Adrenal gland (tissue), 12 donors: ENCODE results near the gene NGFR. TPM values are rescaled to one million over a fixed set of nuclear protein-coding genes. Genes with fewer than 3 reads are reported as not detected.

ENCODE experiments used
- DNase-seq, 7 donors: peaks; one replicate each; pipeline ENCODE4 v3.0.0-alpha.2; 2019 to 2020
- H3K27ac ChIP-seq, 5 donors: fragments of 200-600 bp; sonication (generic) in 4 of 5; 1 replicate in 3 of 5; 2 replicates in 2 of 5; pipeline versions ENCODE4 v1.5.1 to v1.8.0; 2016 to 2020; ENCODE audit warnings: mild to moderate bottlenecking in 1 of 5
- H3K27me3 ChIP-seq: fragments of 200-600 bp; 2 replicates; pipeline ENCODE4 v1.8.0; 2021
- H3K36me3 ChIP-seq, 2 donors: fragments of 200-600 bp; replicated peaks in 1 of 2; 1 replicate in 1 of 2; 2 replicates in 1 of 2; pipeline versions ENCODE4 v1.5.1 to v1.8.0; 2018 to 2022
- H3K4me1 ChIP-seq, 2 donors: fragments of 200-600 bp; replicated peaks in 1 of 2; 1 replicate in 1 of 2; 2 replicates in 1 of 2; pipeline versions ENCODE4 v1.5.1 to v1.8.0; 2018 to 2021
- H3K4me3 ChIP-seq, 4 donors: fragments of 200-600 bp; sonication (generic) in 3 of 4; one replicate each; pipeline ENCODE4 v1.5.1; 2016 to 2018
- H3K9me3 ChIP-seq, 3 donors: fragments of 200-600 bp; sonication (generic) in 1 of 3; replicated peaks in 1 of 3; 1 replicate in 2 of 3; 2 replicates in 1 of 3; pipeline versions ENCODE4 v1.5.1 to v1.8.0; 2016 to 2021
- CTCF ChIP-seq, 6 experiments: fragments of 450-650 bp in 4 of 6; fragments of 200-600 bp in 2 of 6; sonication (generic) in 1 of 6; IDR thresholded peaks; 1 replicate in 5 of 6; 2 replicates in 1 of 6; pipeline versions ENCODE4 v1.5.1 to v1.8.0; 2016 to 2021; ENCODE audit warnings: antibody characterized with exemption in 6 of 6, mild to moderate bottlenecking in 2 of 6, moderate library complexity in 1 of 6
- POLR2A ChIP-seq, 2 donors: fragments of 450-650 bp; IDR thresholded peaks; one replicate each; pipeline ENCODE4 v1.6.1; 2017; ENCODE audit warnings: antibody characterized with exemption in 2 of 2, mild to moderate bottlenecking in 2 of 2, moderate library complexity in 1 of 2
- WGBS, 4 donors: extraction: QIAGEN DNeasy Blood & Tissue Kit in 2 of 4; methylation state at CpG; one replicate each; pipeline versions ENCODE4 v1.1.5 to v1.1.7; 2013 to 2017; 5-methylcytosine and 5-hydroxymethylcytosine counted together
- intact Hi-C, 2 donors: fragments of 100-400 bp; cut with DNase I; formaldehyde crosslinking; loops; one replicate each; pipeline versions ENCODE4 v1.14.1 to v1.15.0; 2022 to 2023
- polyA plus RNA-seq, 3 donors: library from polyadenylated mRNA; stranded (reverse); fragments of 200-250 nt in 2 of 3; fragments of 350-450 nt in 1 of 3; fragmentation: Illumina TruSeq in 1 of 3; extraction: RNeasy Lipid Tissue Mini Kit (QIAGEN cat#74804) in 1 of 3; gene quantifications; one replicate each; pipeline ENCODE4 v1.2.3, GENCODE V29; 2013 to 2014
- total RNA-seq, 9 donors: library from RNA; depleted of rRNA in 4 of 9; stranded (reverse); fragments of >200 nt in 4 of 9; fragments of 120-200 nt in 1 of 9; fragmentation: NEBNext Ultra II Directional in 1 of 9; extraction: Animal tissue kit (Norgen Biotek cat#: 25700) in 1 of 9; gene quantifications; one replicate each; pipeline versions ENCODE4 v1.1.0 to v1.2.4, GENCODE V29; 2013 to 2023
- donor health status: healthy with polysubstance abuse.
- donor health status: Bipolar disorder and iron deficiency.
- donor health status: DM: yes; HTN: yes; CAD: no.
- donor health status: DM: no; HTN: no; CAD: no.
- donor health status: DM: no; HTN: no; CAD: no.
- donor health status: DM: yes; HTN: yes; CAD: no.

The NGFR gene
- total and polyA plus RNA-seq, 12 donors = 4.2 to 77.8 (median 25.9) TPM

GRCh38 chr17:49523196-49523595 lies 28.1 kb downstream of the NGFR start:
- H3K4me1 ChIP-seq = no peaks in the 10 kb centered on the region
- no peak overlapping the region for H3K4me3 ChIP-seq
- 79 to 88% (median 85%) methylated on average over 5 of the region's 5 CpGs for WGBS, 4 donors
- peak in 1 of 7 donors; percentile 7 for DNase-seq
- no peaks in the 10 kb centered on the region for H3K27me3 ChIP-seq
- TF ChIP-seq CTCF (IDR thresholded peaks at IDR 0.05) (no peak), POLR2A (IDR thresholded peaks at IDR 0.05) (no peak)
- no peak overlapping the region for H3K27ac ChIP-seq
- H3K36me3 ChIP-seq = no peaks in the 10 kb centered on the region
- H3K9me3 ChIP-seq = no peaks in the 10 kb centered on the region
- intact Hi-C loops = no loop called here

- H3K27me3 ChIP-seq = no peaks in the 10 kb centered on the region
- H3K4me3 ChIP-seq = no peak overlapping the region
- intact Hi-C loops = no loop called here
- 73 to 89% (median 81%) methylated on average over 6 to 11 of the region's 11 CpGs for WGBS, 4 donors
- H3K27ac ChIP-seq = no peak overlapping the region
- no peaks in the 10 kb centered on the region for H3K9me3 ChIP-seq
- no peaks in the 10 kb centered on the region for H3K36me3 ChIP-seq
- peak in 1 of 7 donors; percentile 19 for DNase-seq
- no peaks in the 10 kb centered on the region for H3K4me1 ChIP-seq
- TF ChIP-seq CTCF (IDR thresholded peaks at IDR 0.05) (no peak), POLR2A (IDR thresholded peaks at IDR 0.05) (no peak)
Observed at GRCh38 chr17:49523706-49524472, 28.8 kb downstream of the NGFR start.

- no peaks in the 10 kb centered on the region for H3K9me3 ChIP-seq
- TF ChIP-seq POLR2A (IDR thresholded peaks at IDR 0.05) = no peak
- no peak overlapping the region for H3K27ac ChIP-seq
- WGBS, 4 donors = 77 to 82% (median 79%) methylated on average over 13 to 17 of the region's 17 CpGs
- no peak overlapping the region for H3K4me3 ChIP-seq
- H3K27me3 ChIP-seq = no peaks in the 10 kb centered on the region
- DNase-seq = peak in 1 of 7 donors; percentile 12
- no peaks in the 10 kb centered on the region for H3K4me1 ChIP-seq
- H3K36me3 ChIP-seq = no peaks in the 10 kb centered on the region
- intact Hi-C loops = no loop called here
Observed at GRCh38 chr17:49524473-49525359, 29.6 kb downstream of the NGFR start.

GRCh38 chr17:49525831-49526741 lies 31.0 kb downstream of the NGFR start:
- WGBS, 4 donors = 71 to 84% (median 76%) methylated on average over 24 of the region's 24 CpGs
- Histone ChIP-seq H3K4me1 (no peaks in the 10 kb centered on the region), H3K36me3 (no peaks in the 10 kb centered on the region), H3K27me3 (no peaks in the 10 kb centered on the region), H3K9me3 (no peaks in the 10 kb centered on the region), H3K4me3 (no peak overlapping the region), H3K27ac (no peak overlapping the region)
- intact Hi-C loops = no loop called here
- TF ChIP-seq CTCF (IDR thresholded peaks at IDR 0.05) (no peak), POLR2A (IDR thresholded peaks at IDR 0.05) (no peak)
- DNase-seq = peak in 1 of 7 donors; percentile 12
